Hepatocyte (in vitro differentiated cells): Measurements from ENCODE around the gene DYSF. TPM values are rescaled to one million over a fixed set of nuclear protein-coding genes. Genes with fewer than 3 reads are reported as not detected.

Experiments used
- DNase-seq: peaks from one replicate; pipeline ENCODE4 v3.0.0-alpha.2; 2016; ENCODE audit warnings: low spot score
- H2AFZ ChIP-seq: fragments of 200-600 bp; sonication (generic); 2 replicates; pipeline ENCODE4 v1.6.0; 2016; ENCODE audit warnings: antibody characterized with exemption, mild to moderate bottlenecking
- H3K27ac ChIP-seq: fragments of 200-600 bp; sonication (generic); 2 replicates; pipeline ENCODE4 v1.5.1; 2016; ENCODE audit warnings: mild to moderate bottlenecking
- H3K27me3 ChIP-seq: fragments of 200-600 bp; sonication (generic); 2 replicates; pipeline ENCODE4 v1.6.1; 2016
- H3K36me3 ChIP-seq: fragments of 200-600 bp; sonication (generic); replicated peaks from 2 replicates; pipeline ENCODE4 v1.5.1; 2016; ENCODE audit warnings: low read depth; ENCODE audit not compliant: insufficient read depth
- H3K4me1 ChIP-seq: fragments of 200-600 bp; sonication (generic); 2 replicates; pipeline ENCODE4 v1.5.1; 2016; ENCODE audit warnings: mild to moderate bottlenecking, moderate library complexity; ENCODE audit not compliant: insufficient read depth
- H3K4me2 ChIP-seq: fragments of 200-600 bp; sonication (generic); 2 replicates; pipeline ENCODE4 v1.6.0; 2016
- H3K4me3 ChIP-seq: fragments of 200-600 bp; sonication (generic); 2 replicates; pipeline ENCODE4 v1.5.1; 2016; ENCODE audit warnings: mild to moderate bottlenecking
- H3K79me2 ChIP-seq: fragments of 200-600 bp; sonication (generic); 2 replicates; pipeline ENCODE4 v1.6.0; 2017; ENCODE audit warnings: mild to moderate bottlenecking
- H3K9me2 ChIP-seq: fragments of 200-600 bp; sonication (generic); replicated peaks from 2 replicates; pipeline ENCODE4 v1.6.0; 2017; ENCODE audit warnings: mild to moderate bottlenecking; ENCODE audit not compliant: insufficient read depth
- H3K9me3 ChIP-seq: fragments of 200-600 bp; sonication (generic); 2 replicates; pipeline ENCODE4 v1.5.1; 2016; ENCODE audit warnings: low read depth, mild to moderate bottlenecking
- H4K20me1 ChIP-seq: fragments of 200-600 bp; sonication (generic); 2 replicates; pipeline ENCODE4 v1.6.0; 2016; ENCODE audit warnings: mild to moderate bottlenecking; ENCODE audit not compliant: insufficient read depth, poor library complexity, severe bottlenecking
- CTCF ChIP-seq: fragments of 200-600 bp; sonication (generic); IDR thresholded peaks from 2 replicates; pipeline ENCODE4 v1.5.1; 2016; ENCODE audit warnings: antibody characterized with exemption, mild to moderate bottlenecking; ENCODE audit not compliant: poor library complexity
- EZH2 ChIP-seq: fragments of 200-600 bp; sonication (generic); IDR thresholded peaks from 2 replicates; pipeline ENCODE4 v1.6.1; 2016; ENCODE audit warnings: antibody characterized with exemption, mild to moderate bottlenecking, borderline replicate concordance
- EZH2phosphoT487 ChIP-seq: fragments of 200-600 bp; sonication (generic); IDR thresholded peaks from one replicate; pipeline ENCODE4 v1.6.1; 2018; ENCODE audit warnings: antibody characterized with exemption, mild to moderate bottlenecking, low read depth, moderate library complexity; ENCODE audit not compliant: unreplicated experiment, severe bottlenecking
- WGBS: methylation state at CpG from one replicate; pipeline ENCODE4 v1.1.6; 2016; ENCODE audit warnings: low lambda C conversion rate; ENCODE audit errors: missing lambda C conversion rate; 5-methylcytosine and 5-hydroxymethylcytosine counted together
- polyA plus RNA-seq: library from polyadenylated mRNA; unstranded; fragments of >200 nt; fragmentation: Nextera tagmentation; extraction: Ambion mirVana; gene quantifications from 2 replicates; pipeline ENCODE4 v1.2.1, GENCODE V29; 2016
- total RNA-seq: library from RNA; depleted of rRNA; stranded (reverse); fragments of >200 nt; gene quantifications from 2 replicates; pipeline ENCODE4 v1.2.3, GENCODE V29; 2014

The DYSF gene
- total and polyA plus RNA-seq, 2 experiments from 2014 or later, result 0.25 to 0.90 TPM

- H4K20me1 ChIP-seq, result no peaks in the 10 kb centered on the region
- H3K27ac ChIP-seq, result no peak overlapping the region
- no peaks in the 10 kb centered on the region for H3K36me3 ChIP-seq
- DNase-seq, result no peak
- no peak overlapping the region for H2AFZ ChIP-seq
- H3K4me2 ChIP-seq, result no peak overlapping the region
- H3K4me3 ChIP-seq, result no peak overlapping the region
- peaks cover 12% of the 10 kb centered on the region for H3K27me3 ChIP-seq
- TF ChIP-seq EZH2phosphoT487 (no peak), EZH2 (no peak), CTCF (no peak)
- H3K4me1 ChIP-seq, result no peaks in the 10 kb centered on the region
- H3K9me2 ChIP-seq, result no peaks in the 10 kb centered on the region
- H3K79me2 ChIP-seq, result no peaks in the 10 kb centered on the region
- H3K9me3 ChIP-seq, result no peaks in the 10 kb centered on the region
- WGBS, result 78% methylated on average over 7 of the region's 7 CpGs
Observed at GRCh38 chr2:71605781-71606241, 152.4 kb downstream of the DYSF start.

GRCh38 chr2:71606244-71606643 lies 152.9 kb downstream of the DYSF start:
- peaks cover 12% of the 10 kb centered on the region for H3K27me3 ChIP-seq
- H4K20me1 ChIP-seq, result no peaks in the 10 kb centered on the region
- no peak overlapping the region for H3K4me3 ChIP-seq
- TF ChIP-seq EZH2phosphoT487 (no peak), EZH2 (no peak), CTCF (no peak)
- no peak overlapping the region for H3K4me2 ChIP-seq
- no peak overlapping the region for H2AFZ ChIP-seq
- no peaks in the 10 kb centered on the region for H3K4me1 ChIP-seq
- WGBS, result 91% methylated on average over 3 of the region's 3 CpGs
- no peaks in the 10 kb centered on the region for H3K36me3 ChIP-seq
- no peak overlapping the region for H3K27ac ChIP-seq
- H3K9me2 ChIP-seq, result no peaks in the 10 kb centered on the region
- H3K9me3 ChIP-seq, result no peaks in the 10 kb centered on the region
- no peaks in the 10 kb centered on the region for H3K79me2 ChIP-seq
- DNase-seq, result no peak

GRCh38 chr2:71607151-71607889 lies 154.0 kb downstream of the DYSF start:
- Histone ChIP-seq H4K20me1 (no peaks in the 10 kb centered on the region), H3K9me2 (no peaks in the 10 kb centered on the region), H3K9me3 (no peaks in the 10 kb centered on the region), H3K79me2 (no peaks in the 10 kb centered on the region), H2AFZ (no peak overlapping the region), H3K4me1 (no peaks in the 10 kb centered on the region), H3K4me2 (no peak overlapping the region), H3K27me3 (peaks cover 12% of the 10 kb centered on the region), H3K4me3 (no peak overlapping the region), H3K27ac (no peak overlapping the region), H3K36me3 (no peaks in the 10 kb centered on the region)
- DNase-seq, result no peak
- 95% methylated on average over 7 of the region's 7 CpGs for WGBS
- TF ChIP-seq CTCF (no peak), EZH2phosphoT487 (no peak), EZH2 (no peak)

GRCh38 chr2:71608034-71608433 lies 154.7 kb downstream of the DYSF start:
- Histone ChIP-seq H3K4me3 (no peak overlapping the region), H3K4me2 (no peak overlapping the region), H4K20me1 (no peaks in the 10 kb centered on the region), H3K9me2 (no peaks in the 10 kb centered on the region), H3K9me3 (no peaks in the 10 kb centered on the region), H2AFZ (no peak overlapping the region), H3K4me1 (no peaks in the 10 kb centered on the region), H3K27ac (no peak overlapping the region), H3K27me3 (peaks cover 12% of the 10 kb centered on the region), H3K36me3 (no peaks in the 10 kb centered on the region), H3K79me2 (no peaks in the 10 kb centered on the region)
- no peak for DNase-seq
- 79% methylated on average over 6 of the region's 6 CpGs for WGBS
- TF ChIP-seq EZH2, result no peak
